ENCODE results near the gene PEAR1.
A peak's percentile ranks its signal among the peaks of the same experiment; 100 is the strongest.

PEAR1 gene

DNA sequence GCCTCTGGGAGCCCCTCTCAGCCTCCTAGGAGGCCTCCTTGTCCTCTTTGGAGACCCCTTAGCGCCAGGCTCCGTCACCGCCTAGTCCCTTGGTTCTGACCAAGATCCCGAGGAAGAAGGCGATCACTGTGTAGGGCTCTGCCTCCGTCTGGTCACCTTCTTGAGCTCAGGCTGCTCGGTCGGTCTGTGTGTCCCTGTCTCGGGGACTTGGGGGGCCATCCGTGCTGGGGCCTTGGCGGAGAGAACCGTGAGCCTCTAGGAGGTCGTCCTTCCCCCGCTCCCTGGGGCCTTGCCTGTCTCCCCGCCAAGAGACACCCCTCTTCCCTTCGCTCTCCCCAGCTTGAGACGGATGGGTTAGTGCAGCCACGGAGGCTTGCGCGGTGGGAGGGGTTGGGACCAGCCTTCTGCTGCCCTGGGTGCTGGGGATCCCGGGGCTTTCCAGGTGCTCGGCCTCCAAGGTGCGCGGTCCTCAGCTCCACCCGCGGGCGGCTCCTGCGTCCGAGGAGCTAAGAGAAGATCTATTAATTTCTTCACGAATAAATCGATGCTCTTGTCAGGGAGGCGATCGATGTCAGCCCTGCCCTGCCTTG is 33.9 kb upstream of the PEAR1 start:
- peak; percentile 64 for DNase-seq (ENCODE audit: low spot score)

DNA sequence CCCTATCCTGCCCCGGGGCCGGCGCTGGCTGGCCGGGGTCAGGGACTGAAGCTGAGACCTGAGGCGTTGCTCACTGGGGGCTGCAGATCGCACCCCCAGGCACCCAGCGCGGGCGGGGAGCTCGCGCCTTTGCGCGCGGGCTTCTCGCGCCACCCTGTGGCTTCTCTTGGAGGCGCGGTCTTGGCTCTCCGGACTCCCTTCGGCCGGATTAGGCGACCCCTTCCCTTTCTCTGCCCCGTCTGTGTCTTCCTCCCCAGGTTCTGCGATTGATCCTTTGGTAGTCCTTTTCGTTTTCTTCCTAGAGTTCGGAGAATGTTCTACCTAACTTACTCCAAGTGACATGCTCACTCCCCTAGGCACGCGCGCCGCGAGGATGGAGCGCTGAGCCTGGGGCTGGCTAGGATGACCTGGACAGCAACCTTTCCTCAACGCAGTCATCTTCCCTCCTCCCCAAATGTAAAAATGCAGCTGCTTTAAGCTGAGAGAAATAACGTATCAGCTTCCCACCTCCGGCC is 33.3 kb upstream of the PEAR1 start:
- peak; percentile 93 for DNase-seq (ENCODE audit: low spot score)

DNA sequence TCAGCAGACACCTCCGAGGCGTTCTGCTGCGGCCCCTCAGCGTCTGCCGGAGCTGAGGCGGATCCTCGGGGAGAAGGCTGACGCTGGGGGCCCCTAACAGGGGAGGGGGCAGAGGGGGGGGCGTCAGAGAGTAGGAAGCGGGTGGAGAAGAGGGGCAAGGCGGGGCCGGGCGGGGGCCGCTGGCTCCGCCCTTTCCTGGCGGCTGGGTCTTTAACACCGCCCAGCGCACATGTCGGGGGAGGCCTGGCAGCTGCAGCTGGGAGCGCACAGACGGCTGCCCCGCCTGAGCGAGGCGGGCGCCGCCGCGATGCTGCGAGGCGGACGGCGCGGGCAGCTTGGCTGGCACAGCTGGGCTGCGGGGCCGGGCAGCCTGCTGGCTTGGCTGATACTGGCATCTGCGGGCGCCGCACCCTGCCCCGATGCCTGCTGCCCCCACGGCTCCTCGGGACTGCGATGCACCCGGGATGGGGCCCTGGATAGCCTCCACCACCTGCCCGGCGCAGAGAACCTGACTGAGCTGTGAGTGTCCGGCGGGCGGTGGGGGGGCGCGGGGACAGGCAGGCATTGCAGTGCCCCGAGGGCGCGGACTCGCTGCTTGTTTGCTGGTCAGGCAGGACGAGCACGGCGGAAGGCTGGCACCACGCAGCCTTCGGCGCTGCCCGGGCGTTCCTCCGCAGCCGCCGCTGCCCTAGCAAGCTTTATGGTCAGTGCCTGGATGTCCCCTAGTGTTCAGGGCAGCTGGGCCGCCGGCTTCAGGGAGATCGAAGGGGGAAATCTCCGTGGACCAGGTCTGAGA is 32.7 kb upstream of the PEAR1 start, which contains the start of gene NTRK1:
NTRK1 (plus strand) TSS at position 238 of the 796 bp plus-strand sequence; CDS start at position 308, 70 bp downstream.
- DNase-seq (ENCODE audit: low spot score) = no peak

DNA sequence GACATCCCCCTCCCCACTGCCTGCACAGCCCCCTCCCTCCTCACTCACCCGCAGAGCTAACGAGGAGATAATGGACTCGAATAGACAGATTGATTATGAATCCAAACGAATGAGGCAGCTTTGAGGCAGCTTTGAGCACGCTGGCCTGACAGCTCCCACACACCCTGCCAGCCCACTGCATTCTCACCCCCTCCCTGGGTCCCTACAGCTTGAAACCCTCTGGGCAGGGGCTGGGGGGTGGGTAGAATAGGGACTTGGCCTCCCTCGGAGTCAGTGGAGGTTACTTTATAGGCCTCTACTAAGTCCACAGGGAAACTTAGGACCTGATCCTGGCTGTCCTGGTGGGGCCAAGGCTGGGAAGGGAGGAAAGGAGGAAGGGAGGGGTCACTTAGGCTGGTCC is 30.9 kb upstream of the PEAR1 start:
- DNase-seq (ENCODE audit: low spot score) = no peak

DNA sequence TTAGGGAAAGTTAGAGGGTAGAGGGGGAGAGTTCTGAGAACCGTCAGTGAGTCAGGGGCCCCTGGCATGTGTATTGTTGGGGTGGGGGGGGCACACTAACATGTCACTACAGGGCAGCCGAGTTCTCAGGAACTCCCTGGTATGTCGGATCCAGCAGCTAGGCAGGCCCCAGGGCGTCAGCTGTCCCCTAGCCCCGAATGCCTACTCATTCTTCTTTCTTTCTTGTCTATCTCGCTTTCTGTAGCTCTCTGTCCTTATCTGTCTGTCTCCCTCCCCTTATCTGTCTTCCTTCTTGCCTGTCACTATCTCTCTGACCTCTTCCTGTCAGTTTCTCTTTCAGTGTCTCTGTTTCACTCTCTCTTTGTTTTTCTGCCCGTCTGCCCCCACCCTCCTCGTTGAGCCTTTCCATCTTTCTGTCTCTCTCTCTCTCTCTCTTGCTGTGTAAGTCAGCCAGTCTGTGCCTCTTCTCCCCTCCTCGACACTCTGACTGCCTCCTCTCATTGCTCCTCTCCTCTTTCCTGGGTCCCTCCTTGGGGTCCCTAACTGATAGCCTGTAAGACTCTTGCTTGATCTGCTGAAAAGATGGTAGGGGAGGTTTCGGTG is 30.4 kb upstream of the PEAR1 start:
- no peak for DNase-seq (ENCODE audit: low spot score)

DNA sequence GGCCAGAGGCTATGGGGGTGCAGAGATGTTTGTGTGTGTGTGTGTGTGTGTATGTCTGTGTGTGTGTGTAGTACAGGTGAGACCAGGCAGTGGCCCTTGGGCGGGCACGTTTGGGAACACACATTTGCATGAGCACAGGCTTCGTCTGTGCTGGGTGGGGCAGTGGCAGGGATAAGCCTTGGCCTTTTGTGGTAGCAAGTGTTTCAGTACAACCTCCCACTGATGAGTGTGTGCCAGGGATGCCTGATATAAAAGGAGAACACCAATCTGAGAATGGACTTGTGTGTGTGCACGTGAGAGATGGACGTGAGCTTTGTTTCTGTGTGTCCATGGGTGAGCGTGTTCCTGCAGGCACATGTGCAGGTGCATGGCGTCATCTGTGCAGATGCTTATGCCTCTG is 29.9 kb upstream of the PEAR1 start:
- no peak for DNase-seq (ENCODE audit: low spot score)

DNA sequence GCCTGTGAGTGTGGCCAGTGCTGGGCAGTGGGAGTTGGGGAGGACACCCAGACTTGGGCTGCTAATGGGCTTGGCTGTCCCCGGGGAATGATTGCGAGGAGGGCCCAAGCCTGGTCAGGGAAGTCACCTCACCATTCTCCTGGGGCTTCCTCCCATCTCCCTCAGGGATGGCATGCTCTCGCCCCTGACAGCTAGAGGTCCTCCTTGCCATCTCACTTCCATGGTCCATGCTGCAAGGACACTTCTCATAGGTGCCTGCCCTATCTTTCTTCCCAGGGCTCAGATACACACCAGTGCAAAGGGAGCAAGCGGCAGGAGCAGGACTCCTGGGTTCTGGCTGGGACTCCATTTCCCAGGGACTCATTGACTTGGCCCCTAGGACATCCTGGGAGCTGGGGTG is 28.7 kb upstream of the PEAR1 start:
- no peak for DNase-seq (ENCODE audit: low spot score)

DNA sequence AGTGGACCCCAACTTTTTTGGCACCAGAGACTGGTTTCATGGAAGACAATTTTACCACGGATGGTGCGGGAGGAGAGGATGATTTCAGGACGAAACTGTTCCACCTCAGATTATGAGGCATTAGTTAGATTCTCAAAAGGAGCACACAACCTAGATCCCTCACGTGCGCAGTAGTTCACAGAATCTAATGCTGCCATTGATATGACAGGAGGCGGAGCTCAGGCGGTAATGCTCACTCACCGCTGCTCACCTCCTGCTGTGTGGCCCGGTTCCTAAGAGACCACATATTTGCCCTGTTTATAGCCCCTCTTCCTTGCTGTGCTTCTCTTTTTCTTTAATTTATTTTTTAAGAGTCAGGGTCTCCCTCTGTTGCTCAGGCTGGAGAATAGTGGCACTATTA is 28.3 kb upstream of the PEAR1 start:
- no peak for DNase-seq (ENCODE audit: low spot score)

DNA sequence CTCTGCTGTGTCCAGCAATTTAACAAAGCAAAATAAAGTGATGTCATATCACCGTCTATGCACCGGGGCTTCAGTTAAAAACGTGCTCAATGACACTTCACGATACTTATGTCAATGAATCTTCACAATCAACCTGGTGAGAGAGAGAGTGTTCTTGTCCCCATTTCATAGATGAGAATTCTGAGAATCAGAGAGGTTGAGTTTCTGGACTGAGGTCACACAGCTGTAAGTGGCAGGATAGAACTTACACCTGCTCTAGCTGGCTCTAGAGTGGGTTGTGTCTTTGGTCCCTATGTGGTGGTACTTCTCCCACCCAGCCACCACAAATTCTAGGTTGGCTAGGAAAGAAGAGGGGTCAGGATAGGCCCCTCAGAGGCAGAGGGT is 27.7 kb upstream of the PEAR1 start:
- DNase-seq (ENCODE audit: low spot score) = no peak

DNA sequence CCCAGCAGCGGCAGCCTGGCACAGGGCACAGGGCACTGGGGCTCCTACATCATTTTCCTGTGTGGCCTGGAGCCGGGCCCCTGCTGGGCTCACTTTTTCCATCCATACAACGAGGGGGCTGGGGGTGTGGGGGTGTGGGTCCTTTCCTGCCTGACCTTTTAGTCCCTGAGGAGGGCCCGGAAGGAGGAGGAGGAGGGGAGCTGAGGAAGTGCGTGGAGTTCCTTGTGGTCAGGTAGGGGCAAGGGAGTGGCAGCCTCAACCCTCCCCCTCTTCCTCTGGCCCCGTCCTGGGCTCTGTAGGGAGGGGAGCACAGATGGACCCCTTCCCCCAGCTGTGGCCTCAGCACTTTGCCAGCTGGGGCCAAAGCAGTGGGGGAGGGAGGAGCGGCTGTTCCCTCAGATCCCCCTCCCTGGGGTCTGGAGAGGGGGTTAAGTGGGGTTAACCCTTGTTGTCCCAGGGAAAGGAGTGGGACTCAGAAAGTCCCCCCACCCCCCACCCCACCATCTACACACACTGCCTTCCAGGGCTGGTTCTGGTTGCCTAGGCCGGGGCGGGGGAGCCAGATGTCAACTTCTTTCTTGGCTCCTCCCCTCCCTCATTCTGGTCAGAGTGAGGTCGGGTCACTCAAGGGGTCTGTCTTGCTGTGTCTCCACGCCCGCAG is 27.1 kb upstream of the PEAR1 start:
- DNase-seq (ENCODE audit: low spot score) = no peak

DNA sequence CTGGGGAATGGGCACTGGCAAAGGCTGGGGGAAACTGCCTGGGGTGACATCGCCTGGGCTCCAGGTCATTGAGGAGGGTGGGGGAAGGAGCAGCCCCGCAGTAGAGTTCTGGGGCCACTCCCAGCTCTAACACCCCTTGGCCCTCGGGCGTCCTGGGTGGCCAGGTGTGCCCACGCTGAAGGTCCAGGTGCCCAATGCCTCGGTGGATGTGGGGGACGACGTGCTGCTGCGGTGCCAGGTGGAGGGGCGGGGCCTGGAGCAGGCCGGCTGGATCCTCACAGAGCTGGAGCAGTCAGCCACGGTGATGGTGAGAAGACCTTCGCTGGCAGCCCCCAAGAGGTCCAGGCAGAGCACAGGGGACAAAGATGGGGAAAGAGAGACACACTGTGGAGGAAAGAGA is 25.2 kb upstream of the PEAR1 start:
- DNase-seq (ENCODE audit: low spot score) = no peak

DNA sequence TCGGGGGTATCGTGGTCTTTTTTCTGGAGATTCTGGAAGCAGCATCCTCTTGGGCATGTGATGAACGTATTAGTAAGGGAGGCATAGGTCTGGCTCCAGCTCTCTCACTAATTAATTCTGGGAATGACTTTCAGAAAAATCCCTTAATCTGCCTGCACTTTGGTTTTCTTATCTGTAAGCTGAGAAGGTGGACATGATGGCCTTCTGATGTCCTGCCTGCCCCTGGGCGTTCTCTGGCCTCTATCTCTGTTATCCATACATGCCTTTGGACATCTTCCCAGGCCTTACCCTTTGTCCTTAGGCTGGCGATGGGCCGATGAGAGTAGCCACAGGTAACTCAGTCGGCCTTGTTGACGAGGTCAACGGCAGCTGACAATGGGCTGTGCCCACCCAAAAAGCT is 24.1 kb upstream of the PEAR1 start:
- no peak for DNase-seq (ENCODE audit: low spot score)

DNA sequence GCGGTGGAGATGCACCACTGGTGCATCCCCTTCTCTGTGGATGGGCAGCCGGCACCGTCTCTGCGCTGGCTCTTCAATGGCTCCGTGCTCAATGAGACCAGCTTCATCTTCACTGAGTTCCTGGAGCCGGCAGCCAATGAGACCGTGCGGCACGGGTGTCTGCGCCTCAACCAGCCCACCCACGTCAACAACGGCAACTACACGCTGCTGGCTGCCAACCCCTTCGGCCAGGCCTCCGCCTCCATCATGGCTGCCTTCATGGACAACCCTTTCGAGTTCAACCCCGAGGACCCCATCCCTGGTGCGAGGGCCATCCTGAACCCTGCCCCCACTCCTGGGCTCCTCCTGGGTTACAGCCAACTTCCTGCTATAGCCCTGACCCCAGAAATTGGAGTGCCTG is 19.9 kb upstream of the PEAR1 start:
- DNase-seq (ENCODE audit: low spot score) = no peak

DNA sequence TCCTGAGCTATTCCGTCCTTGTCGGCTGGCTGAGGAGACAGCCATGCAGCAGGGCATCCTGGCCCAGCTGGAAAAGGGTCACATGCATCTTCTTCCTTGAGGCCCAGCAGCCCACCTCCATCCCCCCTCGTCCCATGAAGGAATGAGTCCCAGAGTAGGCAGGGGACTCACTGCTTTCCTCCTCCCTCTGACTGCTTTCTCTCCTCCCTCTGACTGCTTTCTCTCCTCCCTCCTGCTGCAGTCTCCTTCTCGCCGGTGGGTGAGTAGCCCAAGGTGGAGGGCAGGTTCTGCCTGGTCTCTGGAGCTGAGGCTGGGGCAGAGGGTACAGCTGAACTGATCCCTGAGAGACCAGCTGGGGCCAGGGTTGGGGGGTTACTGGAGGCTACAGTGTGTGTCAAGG is 19.4 kb upstream of the PEAR1 start:
- no peak for DNase-seq (ENCODE audit: low spot score)

DNA sequence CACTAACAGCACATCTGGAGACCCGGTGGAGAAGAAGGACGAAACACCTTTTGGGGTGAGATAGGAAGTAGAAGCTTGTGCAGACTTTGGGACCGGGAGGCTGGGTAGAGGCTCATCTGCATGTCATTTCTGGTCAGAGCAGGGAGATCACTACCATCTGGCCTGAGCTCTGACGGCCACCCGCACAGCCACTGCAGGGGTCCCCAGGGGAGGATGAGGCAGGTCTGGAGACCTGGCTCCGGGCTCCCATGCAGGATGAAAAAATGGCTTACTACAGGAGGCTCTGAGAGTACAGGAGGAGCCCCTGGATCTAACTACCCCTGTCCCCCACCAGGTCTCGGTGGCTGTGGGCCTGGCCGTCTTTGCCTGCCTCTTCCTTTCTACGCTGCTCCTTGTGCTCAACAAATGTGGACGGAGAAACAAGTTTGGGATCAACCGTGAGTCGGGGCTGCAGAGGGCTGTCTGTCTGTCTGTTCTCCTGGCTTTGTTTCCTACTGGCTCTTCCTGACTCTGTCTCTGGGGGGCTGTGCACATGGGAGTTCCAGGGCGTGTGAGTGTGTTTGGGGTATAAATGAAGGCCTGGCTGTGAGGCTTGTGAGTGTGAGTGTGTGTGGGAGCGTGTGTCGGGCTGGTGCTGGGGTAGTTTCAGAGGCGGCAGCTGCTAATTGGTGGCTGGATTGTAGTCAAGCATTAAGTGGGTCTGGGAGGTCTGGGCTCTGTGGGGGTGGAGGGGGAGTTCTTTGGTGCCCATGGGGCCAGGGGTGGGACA is 18.8 kb upstream of the PEAR1 start:
- DNase-seq (ENCODE audit: low spot score) = no peak

DNA sequence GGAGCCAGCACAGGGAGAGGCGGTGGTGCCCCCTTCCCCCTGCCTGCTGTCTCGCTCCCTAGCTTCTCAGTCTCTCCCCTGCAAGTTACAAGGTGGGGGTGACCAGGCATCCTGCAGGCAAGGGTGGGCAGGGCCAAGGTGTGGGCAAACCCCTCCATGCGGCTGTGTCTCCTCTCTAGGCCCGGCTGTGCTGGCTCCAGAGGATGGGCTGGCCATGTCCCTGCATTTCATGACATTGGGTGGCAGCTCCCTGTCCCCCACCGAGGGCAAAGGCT is 18.2 kb upstream of the PEAR1 start:
- no peak for DNase-seq (ENCODE audit: low spot score)

DNA sequence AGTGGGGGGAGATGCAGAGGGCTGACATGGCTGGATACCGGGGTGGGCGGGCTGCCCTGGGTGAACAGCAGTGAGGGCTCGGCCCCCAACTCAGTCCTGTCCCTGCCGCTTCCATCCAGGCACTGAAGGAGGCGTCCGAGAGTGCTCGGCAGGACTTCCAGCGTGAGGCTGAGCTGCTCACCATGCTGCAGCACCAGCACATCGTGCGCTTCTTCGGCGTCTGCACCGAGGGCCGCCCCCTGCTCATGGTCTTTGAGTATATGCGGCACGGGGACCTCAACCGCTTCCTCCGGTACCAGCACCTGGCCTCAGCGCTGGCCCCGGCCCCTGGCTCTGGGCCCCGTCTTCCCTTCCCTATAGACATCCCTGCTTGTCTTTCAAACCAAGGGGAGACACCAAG is 17.2 kb upstream of the PEAR1 start:
- no peak for DNase-seq (ENCODE audit: low spot score)

DNA sequence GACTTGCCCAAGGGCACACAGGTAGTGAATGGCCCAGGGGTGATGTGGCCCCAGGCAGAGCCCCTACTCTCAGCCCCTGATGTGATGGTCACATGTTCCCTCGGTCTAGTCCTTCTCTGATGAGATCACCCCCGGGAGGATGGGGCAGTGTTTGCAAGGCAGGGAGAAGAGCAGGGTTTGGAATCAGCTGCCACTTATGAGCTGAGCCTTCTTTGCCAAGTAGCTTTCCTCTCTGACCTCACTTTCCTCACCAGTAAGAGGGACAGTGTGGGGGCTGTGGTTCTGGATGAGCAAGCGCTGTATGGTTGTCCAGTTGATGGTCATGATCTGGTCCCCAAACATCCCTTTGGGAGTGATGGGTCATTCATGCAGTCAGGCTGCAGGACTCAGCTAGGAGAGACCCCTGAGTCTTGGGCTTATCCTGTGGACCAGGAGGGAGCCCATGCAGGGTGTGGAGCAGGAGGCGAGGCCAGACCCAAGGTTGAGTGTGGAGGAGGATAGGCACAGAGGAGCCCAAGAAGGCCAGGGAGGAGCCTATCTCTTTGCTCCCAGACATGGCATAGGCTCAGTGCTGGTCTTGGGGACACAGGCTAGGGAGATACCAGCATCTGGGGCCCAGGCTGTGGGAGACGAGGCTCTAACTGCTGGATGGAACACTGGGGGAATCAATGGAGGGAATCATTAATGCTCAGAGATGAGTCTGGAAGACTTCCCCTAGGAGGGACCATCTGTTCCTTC is 15.9 kb upstream of the PEAR1 start:
- no peak for DNase-seq (ENCODE audit: low spot score)

DNA sequence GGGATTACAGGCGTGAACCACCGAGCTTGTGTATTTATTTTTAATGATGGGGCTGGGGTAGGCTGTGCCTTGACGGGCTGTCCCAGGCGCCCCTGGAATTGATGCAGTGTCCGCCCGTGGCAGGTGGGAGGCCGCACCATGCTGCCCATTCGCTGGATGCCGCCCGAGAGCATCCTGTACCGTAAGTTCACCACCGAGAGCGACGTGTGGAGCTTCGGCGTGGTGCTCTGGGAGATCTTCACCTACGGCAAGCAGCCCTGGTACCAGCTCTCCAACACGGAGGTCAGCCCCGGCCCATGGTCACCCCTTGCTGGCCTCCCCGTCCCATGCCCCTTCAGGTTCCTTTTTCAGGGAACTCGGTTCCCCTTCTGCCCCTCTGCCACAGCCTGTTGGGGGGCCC is 13.6 kb upstream of the PEAR1 start:
- DNase-seq (ENCODE audit: low spot score) = no peak

DNA sequence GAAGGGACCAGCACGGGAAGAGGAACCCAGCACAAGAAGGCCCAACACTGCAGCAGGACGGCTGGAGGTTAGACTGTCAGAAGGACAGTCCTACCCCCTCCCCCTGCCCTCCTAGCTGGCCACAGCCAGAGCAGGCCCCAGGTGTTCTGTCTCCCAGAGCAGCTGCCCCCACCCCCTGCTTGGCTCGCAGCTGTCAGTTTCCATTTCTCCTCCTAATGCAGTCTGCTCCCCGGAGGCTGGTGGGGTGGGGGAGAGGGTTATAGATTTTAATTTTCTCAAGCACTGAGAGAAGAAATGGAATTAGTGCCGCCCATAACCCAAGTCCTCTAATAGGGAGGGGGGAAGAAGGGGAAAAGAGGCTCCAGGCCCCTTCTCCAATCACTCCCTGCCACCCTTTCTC is 13.0 kb upstream of the PEAR1 start:
- DNase-seq (ENCODE audit: low spot score) = no peak

DNA sequence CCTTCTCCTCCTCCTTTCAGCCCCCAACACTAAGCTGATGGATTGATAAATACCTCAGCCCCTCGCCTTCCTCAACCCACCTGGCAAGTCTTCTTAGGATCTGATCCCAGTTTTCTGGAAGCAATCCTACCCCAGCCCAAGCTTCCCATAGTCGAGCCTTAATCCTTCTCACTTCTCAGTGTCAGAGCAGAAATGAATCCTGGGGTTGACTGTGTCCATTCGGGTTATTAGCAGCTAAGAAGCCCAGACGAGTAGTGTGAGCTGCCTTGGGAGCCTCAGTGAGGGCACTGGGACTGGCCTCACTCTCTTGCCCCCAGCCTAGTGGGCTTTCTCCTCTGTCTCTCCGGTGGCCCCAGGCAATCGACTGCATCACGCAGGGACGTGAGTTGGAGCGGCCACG is 12.4 kb upstream of the PEAR1 start:
- DNase-seq (ENCODE audit: low spot score) = no peak

DNA sequence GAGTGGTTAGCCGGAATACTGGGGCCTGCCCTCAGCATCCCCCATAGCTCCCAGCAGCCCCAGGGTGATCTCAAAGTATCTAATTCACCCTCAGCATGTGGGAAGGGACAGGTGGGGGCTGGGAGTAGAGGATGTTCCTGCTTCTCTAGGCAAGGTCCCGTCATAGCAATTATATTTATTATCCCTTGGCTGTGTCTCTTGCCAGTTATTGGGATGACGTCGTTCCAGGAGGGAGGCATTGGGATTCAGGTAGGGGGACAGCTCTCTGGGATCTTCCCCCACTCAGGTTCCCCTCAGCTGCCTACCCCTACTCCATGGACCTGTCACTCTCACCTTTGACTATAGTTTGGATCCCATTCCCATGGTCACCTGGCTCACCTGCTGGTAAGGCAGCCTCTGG is 11.9 kb upstream of the PEAR1 start:
- DNase-seq (ENCODE audit: low spot score) = no peak
